Large intestine (tissue), 3 donors: Measurements from ENCODE around the gene AIMP1. TPM values are rescaled to one million over a fixed set of nuclear protein-coding genes. Genes with fewer than 3 reads are reported as not detected.
"Not testable (repeated sequence)": the region's sequence is repeated elsewhere in the genome, so short reads cannot be mapped to it uniquely, and the experiment has no call there.

ENCODE experiments used
- DNase-seq, 2 donors: peaks; one replicate each; pipeline versions ENCODE4 v3.0.0 to v3.0.0-alpha.2; 2013
- H3K27ac ChIP-seq: one replicate; pipeline ENCODE4 v1.5.1; 2013; ENCODE audit warnings: low read length
- H3K27me3 ChIP-seq: 2 replicates; pipeline ENCODE4 v1.6.1; 2013; ENCODE audit warnings: low read length; ENCODE audit not compliant: control insufficient read depth, insufficient read depth
- H3K36me3 ChIP-seq: 2 replicates; pipeline ENCODE4 v1.6.1; 2013; ENCODE audit warnings: low read length; ENCODE audit not compliant: control insufficient read depth, insufficient read depth
- H3K4me1 ChIP-seq: one replicate; pipeline ENCODE4 v1.6.1; 2013; ENCODE audit warnings: low read length; ENCODE audit not compliant: control insufficient read depth, insufficient read depth
- H3K4me3 ChIP-seq: one replicate; pipeline ENCODE4 v1.5.1; 2013; ENCODE audit warnings: low read length
- H3K9me3 ChIP-seq: one replicate; pipeline ENCODE4 v1.6.1; 2013; ENCODE audit warnings: mild to moderate bottlenecking, low read depth, low read length, moderate library complexity; ENCODE audit not compliant: control insufficient read depth
- WGBS: methylation state at CpG from one replicate; pipeline ENCODE4 v1.1.5; 2013; ENCODE audit warnings: low lambda C conversion rate; ENCODE audit not compliant: insufficient coverage; 5-methylcytosine and 5-hydroxymethylcytosine counted together
- polyA plus RNA-seq: library from polyadenylated mRNA; unstranded; fragments of 120-200 nt; gene quantifications from one replicate; pipeline ENCODE4 v1.2.1, GENCODE V29; 2013

AIMP1 gene
- polyA plus RNA-seq, 1 donor, result 58.4 TPM

- Histone ChIP-seq H3K4me3 (no peak overlapping the region), H3K27me3 (no peaks in the 10 kb centered on the region), H3K9me3 (no peaks in the 10 kb centered on the region), H3K36me3 (peaks cover 21% of the 10 kb centered on the region), H3K4me1 (no peaks in the 10 kb centered on the region), H3K27ac (no peak overlapping the region)
- DNase-seq, result no peak
Measured at GRCh38 chr4:106306561-106306960, 9.8 kb upstream of the AIMP1 start.

DNA sequence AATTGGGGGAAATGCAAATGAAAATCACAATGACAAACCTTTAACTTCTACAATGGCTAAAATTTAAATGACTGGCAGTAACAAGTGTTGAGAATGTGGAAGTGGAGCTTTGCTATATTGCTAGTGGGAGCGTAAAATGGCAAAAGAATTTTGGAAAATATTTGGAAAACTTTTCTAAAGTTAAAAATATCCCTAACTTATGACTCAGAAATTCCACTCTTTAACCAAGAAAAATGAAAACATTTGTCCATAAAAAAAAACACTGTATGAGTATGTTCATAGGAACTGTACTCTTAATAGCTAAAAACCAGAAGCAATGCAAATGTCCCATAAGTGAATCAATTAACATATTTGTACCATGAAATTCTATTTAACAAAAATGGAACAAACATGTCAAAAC is 4.0 kb upstream of the AIMP1 start:
- H3K4me3 ChIP-seq, result no peak overlapping the region
- no peaks in the 10 kb centered on the region for H3K27me3 ChIP-seq
- peaks cover under 1% of the 10 kb centered on the region for H3K4me1 ChIP-seq
- no peak overlapping the region for H3K27ac ChIP-seq
- WGBS, result no CpG with 5 or more reads among the region's 1 CpG
- H3K9me3 ChIP-seq, result no peaks in the 10 kb centered on the region
- no peak for DNase-seq
- H3K36me3 ChIP-seq, result peaks cover 4% of the 10 kb centered on the region

- WGBS, result 100% methylated on average over 1 of the region's 3 CpGs
- Histone ChIP-seq H3K36me3 (peaks cover 4% of the 10 kb centered on the region), H3K27ac (no peak overlapping the region), H3K9me3 (no peaks in the 10 kb centered on the region), H3K27me3 (no peaks in the 10 kb centered on the region), H3K4me1 (peaks cover 8% of the 10 kb centered on the region), H3K4me3 (no peak overlapping the region)
- DNase-seq, result no peak
Measured at GRCh38 chr4:106312997-106313522, 3.3 kb upstream of the AIMP1 start.

GRCh38 chr4:106314960-106315359 is 1.4 kb upstream of the AIMP1 start:
- no peak for DNase-seq
- H3K27ac ChIP-seq, result peak overlapping the region; percentile 95
- no peaks in the 10 kb centered on the region for H3K36me3 ChIP-seq
- H3K27me3 ChIP-seq, result no peaks in the 10 kb centered on the region
- 13% methylated on average over 4 of the region's 6 CpGs for WGBS
- H3K4me1 ChIP-seq, result peaks cover 9% of the 10 kb centered on the region
- peak overlapping the region; percentile 88 for H3K4me3 ChIP-seq
- H3K9me3 ChIP-seq, result no peaks in the 10 kb centered on the region

- Histone ChIP-seq H3K4me1 (peaks cover 9% of the 10 kb centered on the region), H3K36me3 (peaks cover 1% of the 10 kb centered on the region), H3K27ac (peak overlapping the region; percentile 95), H3K9me3 (peaks cover 1% of the 10 kb centered on the region), H3K27me3 (no peaks in the 10 kb centered on the region), H3K4me3 (peak overlapping the region; percentile 88)
- peak in 1 of 2 donors; percentile 26 for DNase-seq
- no CpG with 5 or more reads among the region's 13 CpGs for WGBS
Measured at GRCh38 chr4:106315476-106315967, 828 bp upstream of the AIMP1 start.

DNA sequence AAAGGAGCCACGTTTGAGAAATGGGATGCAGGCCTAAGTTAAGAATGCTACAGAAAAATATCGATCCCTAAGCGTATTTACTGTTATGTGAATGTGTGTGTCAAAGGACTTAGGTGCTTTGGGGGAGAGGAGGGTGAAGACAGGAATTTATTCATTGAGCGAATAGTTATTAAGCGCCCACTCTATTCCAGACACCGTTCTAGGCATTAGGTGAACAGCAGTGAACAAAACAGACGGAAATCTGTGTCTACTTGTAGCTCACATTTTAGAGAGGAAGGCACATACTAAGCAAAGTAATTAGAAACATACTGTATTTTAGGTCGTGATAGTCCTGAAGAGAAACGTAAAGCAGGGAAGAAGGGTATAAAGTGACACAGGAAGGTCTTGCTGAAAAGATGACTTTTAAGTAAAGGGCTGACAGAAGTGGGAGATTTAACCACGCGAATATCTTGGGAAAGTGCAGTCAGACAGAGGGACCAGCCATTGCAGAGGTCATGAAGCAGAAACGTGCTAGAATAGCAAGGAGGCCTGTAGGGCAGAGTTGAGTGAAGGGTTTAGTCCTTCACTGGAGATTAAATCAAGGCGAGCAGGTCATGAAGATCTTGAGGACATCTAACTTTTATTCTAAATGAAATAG is 541 bp downstream of the AIMP1 start:
- Histone ChIP-seq H3K4me3 (peak overlapping the region; percentile 88), H3K4me1 (peaks cover 9% of the 10 kb centered on the region), H3K36me3 (peaks cover 6% of the 10 kb centered on the region), H3K9me3 (peaks cover 10% of the 10 kb centered on the region), H3K27ac (peak overlapping the region; percentile 95), H3K27me3 (no peaks in the 10 kb centered on the region)
- DNase-seq, result peak in 1 of 2 donors; percentile 8
- 3% methylated on average over 5 of the region's 13 CpGs for WGBS

DNA sequence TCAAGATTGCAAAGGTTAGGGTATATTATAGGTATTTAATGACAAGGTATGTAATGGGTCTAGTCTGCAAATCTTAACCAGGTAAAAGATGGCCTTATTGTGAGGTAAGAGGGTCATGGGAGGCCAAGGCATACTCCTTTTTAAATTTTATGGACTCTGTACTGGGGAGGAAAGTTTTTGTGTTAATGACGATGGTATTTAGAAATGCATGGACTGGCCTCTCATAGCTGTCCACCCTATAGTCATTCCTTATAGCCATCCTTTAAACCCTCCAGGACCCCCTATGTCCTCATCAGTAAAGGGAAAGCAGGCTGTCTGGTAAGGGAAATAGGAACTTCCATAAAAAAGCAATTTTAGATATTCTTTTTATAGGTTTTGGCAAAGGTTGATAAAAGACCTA is 1.5 kb downstream of the AIMP1 start:
- peaks cover 10% of the 10 kb centered on the region for H3K9me3 ChIP-seq
- no peaks in the 10 kb centered on the region for H3K27me3 ChIP-seq
- DNase-seq, result no peak
- H3K27ac ChIP-seq, result no peak overlapping the region
- WGBS, result no CpG with 5 or more reads among the region's 1 CpG
- H3K4me1 ChIP-seq, result peaks cover 9% of the 10 kb centered on the region
- no peak overlapping the region for H3K4me3 ChIP-seq
- H3K36me3 ChIP-seq, result peaks cover 6% of the 10 kb centered on the region

- peaks cover 10% of the 10 kb centered on the region for H3K9me3 ChIP-seq
- peaks cover 6% of the 10 kb centered on the region for H3K36me3 ChIP-seq
- H3K27me3 ChIP-seq, result no peaks in the 10 kb centered on the region
- peaks cover 9% of the 10 kb centered on the region for H3K4me1 ChIP-seq
- DNase-seq, result no peak
- H3K4me3 ChIP-seq, result no peak overlapping the region
- no peak overlapping the region for H3K27ac ChIP-seq
Measured at GRCh38 chr4:106318511-106318910, 2.2 kb downstream of the AIMP1 start.

DNA sequence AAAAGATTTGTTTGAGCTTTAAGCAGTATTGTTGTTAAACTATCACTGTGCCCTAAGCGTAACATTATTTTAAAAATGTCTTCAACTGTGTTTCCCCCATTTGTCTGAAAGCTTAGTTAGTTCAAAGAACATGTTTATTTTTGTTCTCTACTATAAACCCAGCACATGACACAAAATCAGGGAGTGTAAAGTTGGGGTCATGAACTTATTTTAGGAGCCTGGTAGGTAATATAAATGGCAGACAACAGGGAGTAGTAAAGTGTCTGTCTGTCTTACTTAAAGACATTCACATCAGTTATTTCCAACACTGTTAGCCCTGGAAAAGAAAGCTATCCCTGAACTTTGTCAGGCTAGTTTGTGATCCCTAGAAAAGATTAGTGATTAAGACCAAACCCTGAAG is 3.9 kb downstream of the AIMP1 start:
- Histone ChIP-seq H3K9me3 (peaks cover 10% of the 10 kb centered on the region), H3K4me1 (peaks cover 9% of the 10 kb centered on the region), H3K27me3 (no peaks in the 10 kb centered on the region), H3K36me3 (peaks cover 6% of the 10 kb centered on the region), H3K4me3 (no peak overlapping the region), H3K27ac (no peak overlapping the region)
- WGBS, result no CpG with 5 or more reads among the region's 1 CpG
- no peak for DNase-seq

DNA sequence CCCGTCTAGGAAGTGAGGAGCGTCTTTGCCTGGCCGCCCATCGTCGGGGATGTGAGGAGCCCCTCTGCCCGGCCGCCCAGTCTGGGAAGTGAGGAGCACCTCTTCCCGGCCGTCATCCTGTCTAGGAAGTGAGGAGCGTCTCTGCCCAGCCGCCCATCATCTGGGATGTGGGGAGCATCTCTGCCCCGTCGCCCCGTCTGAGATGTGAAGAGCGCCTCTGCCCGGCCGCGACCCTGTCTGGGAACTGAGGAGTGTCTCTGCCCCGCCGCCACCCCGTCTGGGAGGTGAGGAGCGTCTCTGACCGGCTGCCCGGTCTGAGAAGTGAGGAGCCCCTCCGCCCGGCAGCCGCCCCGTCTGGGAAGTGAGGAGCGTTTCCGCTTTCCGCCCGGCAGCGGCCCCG is 4.8 kb downstream of the AIMP1 start:
- H3K9me3 ChIP-seq, H3K4me1 ChIP-seq, H3K27me3 ChIP-seq, H3K4me3 ChIP-seq, H3K36me3 ChIP-seq, H3K27ac ChIP-seq, DNase-seq: not testable (repeated sequence)
- no CpG with 5 or more reads among the region's 34 CpGs for WGBS

- H3K36me3 ChIP-seq, result peaks cover 11% of the 10 kb centered on the region
- not testable (repeated sequence) for H3K4me3 ChIP-seq, H3K9me3 ChIP-seq, H3K27me3 ChIP-seq, H3K27ac ChIP-seq, DNase-seq, H3K4me1 ChIP-seq
- WGBS, result 40% methylated on average over 1 of the region's 6 CpGs
Measured at GRCh38 chr4:106321814-106322213, 5.5 kb downstream of the AIMP1 start.
